ENCODE results near the gene COA1.
"Not testable (repeated sequence)": the region's sequence is repeated elsewhere in the genome, so short reads cannot be mapped to it uniquely, and the experiment has no call there.

Gene COA1

GRCh38 chr7:43731494-43731893 lies 2.2 kb upstream of the COA1 start:
- not testable (repeated sequence) for DNase-seq (ENCODE audit: low read depth in 2 of 3, low spot score in 1 of 3)

DNA sequence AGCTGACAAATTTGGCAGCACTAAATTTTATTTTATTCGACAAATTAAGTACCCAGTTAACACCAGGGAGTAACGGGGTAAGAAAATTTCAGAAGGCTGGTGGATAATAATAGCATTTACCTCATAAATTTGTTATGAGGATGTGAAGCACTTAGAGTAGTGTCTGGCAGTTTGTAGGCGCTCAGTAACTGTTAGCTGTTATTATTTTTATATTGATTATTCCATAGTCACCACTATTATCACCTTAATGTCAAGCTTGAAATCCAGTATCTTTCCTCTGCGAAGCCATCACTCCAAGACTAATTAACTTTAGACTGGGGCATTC lies 563 bp upstream of the COA1 start:
- no peak for DNase-seq (ENCODE audit: low read depth in 2 of 3, low spot score in 1 of 3)

DNA sequence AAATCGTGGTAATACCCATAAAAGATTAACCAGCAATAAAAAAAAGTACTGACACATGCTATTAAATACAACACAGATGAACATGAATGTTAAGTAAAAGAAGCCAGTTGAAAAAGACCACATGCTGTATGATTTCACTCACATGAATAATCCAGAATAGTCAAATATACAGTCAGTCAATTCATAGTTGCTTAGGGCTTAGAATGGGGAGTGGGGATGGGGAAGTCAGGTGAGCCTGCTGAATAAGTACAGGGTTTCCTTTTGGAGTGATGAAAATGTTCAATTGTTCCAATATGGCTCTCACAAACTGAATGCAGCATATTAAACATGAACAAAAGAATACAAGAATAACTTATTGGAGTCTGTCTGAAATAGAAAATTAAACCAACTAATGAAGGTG lies 1.8 kb downstream of the COA1 start:
- DNase-seq (ENCODE audit: low read depth in 2 of 3, low spot score in 1 of 3), result no peak

GRCh38 chr7:43727003-43727402 lies 2.3 kb downstream of the COA1 start:
- DNase-seq (ENCODE audit: low read depth in 2 of 3, low spot score in 1 of 3), result no peak

DNA sequence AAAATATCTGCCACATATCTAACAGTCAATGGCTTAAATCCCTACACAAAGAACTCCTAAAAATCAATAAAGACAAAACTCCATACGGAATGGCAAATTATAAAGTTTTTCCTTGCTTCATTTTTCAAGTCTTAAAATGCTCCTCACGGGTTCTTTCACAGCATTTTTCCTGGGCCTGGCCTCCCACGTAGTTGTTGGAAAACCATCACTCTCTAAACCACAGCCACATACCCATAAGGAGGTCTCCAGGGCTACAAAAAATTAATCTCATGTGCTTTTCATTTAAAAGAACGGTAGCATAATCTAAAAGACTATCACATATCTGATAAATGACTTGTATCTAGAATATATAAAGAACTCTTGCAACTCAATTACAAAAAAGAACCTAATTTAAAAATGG lies 2.9 kb downstream of the COA1 start:
- no peak for DNase-seq (ENCODE audit: low read depth in 2 of 3, low spot score in 1 of 3)

GRCh38 chr7:43725251-43725650 lies 4.1 kb downstream of the COA1 start:
- no peak for DNase-seq (ENCODE audit: low read depth in 2 of 3, low spot score in 1 of 3)

GRCh38 chr7:43723007-43723341 lies 6.3 kb downstream of the COA1 start:
- DNase-seq (ENCODE audit: low read depth in 2 of 3, low spot score in 1 of 3), result no peak

DNA sequence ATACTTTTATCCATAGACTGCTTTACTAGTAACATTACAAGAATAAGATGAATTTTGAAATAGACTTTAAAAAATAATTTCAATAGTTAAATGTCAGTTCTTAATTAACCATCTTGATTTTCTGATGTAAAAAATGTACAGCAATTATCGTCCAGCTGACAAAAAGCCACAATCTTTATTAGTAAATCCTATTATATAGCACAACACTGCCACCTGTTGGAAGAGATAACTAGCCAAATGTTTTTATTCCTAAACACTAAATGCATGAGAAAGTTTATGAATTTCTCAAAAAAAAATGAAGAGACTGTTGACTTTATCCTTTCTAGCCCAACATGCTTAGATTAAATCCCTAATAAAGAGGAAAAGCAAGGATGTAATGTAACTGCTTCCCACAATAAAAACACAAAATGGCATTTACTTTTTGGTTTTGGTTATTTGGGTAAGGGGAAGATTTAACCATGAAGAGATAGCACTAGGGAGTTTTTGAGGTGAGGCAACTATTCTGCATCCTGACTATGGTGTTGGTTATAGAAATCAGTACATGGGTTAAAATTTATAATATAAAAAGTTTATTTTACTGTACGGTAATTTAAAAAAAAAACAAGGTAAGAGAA lies 8.0 kb downstream of the COA1 start:
- no peak for DNase-seq (ENCODE audit: low read depth in 2 of 3, low spot score in 1 of 3)

GRCh38 chr7:43716598-43716997 lies 12.7 kb downstream of the COA1 start:
- DNase-seq (ENCODE audit: low read depth in 2 of 3, low spot score in 1 of 3), result no peak

GRCh38 chr7:43715966-43716365 lies 13.4 kb downstream of the COA1 start:
- not testable (repeated sequence) for DNase-seq (ENCODE audit: low read depth in 2 of 3, low spot score in 1 of 3)

GRCh38 chr7:43711503-43711902 lies 17.8 kb downstream of the COA1 start:
- no peak for DNase-seq (ENCODE audit: low read depth in 2 of 3, low spot score in 1 of 3)

DNA sequence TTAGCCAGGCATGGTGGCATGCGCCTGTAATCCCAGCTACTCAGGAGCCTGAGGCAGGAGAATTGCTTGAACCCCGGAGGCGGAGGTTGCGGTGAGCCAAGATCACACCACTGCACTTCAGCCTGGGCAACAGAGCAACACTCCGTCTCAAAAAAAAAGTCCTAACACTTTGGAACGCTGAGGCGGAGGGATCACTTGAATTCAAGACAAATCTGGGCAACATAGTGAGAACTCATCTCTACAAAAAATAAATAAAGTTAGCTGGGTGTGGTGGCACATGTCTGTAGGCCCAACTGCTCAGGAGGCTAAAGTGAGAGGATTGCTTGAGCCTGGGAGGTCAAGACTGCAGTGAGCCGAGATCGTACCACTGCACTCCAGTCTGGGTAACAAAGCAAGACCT lies 21.3 kb downstream of the COA1 start:
- DNase-seq (ENCODE audit: low read depth in 2 of 3, low spot score in 1 of 3), result not testable (repeated sequence)

GRCh38 chr7:43703573-43703972 lies 25.8 kb downstream of the COA1 start:
- DNase-seq (ENCODE audit: low read depth in 2 of 3, low spot score in 1 of 3), result no peak

DNA sequence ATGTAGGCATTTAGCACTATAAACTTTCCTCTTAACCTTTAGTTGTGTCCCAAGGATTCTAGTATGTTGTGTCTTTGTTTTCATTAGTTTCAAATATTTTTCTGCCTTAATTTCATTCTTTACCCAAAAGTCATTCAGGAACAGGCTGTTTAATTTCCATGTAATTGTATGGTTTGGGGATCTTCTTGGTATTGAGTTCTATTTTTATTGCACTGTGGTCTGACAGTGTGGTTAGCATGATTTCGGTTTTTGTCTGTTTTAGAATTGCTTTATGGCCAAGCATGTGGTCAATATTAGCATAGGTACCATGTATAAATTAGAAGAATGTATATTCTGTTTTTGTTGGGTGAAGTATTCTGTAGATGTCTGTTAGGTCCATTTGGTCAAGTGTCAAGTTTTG lies 26.3 kb downstream of the COA1 start:
- DNase-seq (ENCODE audit: low read depth in 2 of 3, low spot score in 1 of 3), result no peak

- no peak for DNase-seq (ENCODE audit: low read depth in 2 of 3, low spot score in 1 of 3)
Measured at GRCh38 chr7:43701929-43702328, 27.4 kb downstream of the COA1 start.

GRCh38 chr7:43701500-43701854 lies 27.8 kb downstream of the COA1 start:
- no peak for DNase-seq (ENCODE audit: low read depth in 2 of 3, low spot score in 1 of 3)

DNA sequence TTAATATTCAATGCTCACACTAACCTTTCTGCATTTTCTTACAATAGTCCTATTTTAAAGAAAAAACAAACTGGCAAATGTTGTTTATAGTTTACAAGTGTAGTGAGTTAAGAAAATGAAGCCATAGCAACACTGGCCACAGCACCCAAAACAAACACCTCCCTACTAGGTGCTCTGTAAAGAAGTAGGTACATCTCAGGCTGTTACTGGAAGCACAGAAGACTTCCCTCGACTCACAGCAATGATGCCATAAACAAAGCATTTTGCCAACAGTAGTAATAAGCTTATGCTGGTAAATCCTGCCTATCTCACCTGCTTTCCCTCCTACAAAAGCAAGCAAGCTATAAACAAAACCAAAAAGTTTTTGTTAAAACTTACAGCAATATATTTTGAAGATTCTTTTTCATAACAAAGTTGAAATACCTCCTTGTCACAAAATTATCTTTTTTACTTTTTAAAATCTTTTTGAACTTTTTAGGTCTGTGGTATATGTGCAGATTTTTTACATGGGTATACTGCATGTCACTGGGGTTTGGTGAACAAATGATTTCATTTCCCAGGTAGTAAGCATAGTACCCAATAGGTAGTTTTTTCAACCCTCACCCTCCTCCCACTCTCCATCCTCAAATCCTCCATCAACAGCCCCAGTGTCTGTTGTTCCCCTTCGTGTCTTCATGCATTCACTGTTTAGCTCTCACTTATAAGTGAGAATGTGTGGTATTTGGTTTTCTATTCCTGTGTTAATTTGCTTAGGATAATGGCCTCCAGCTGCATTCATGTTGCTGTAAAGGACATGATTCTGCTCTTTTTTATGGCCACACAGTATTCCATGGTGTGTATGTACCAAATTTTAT lies 28.4 kb downstream of the COA1 start:
- no peak for DNase-seq (ENCODE audit: low read depth in 2 of 3, low spot score in 1 of 3)

- no peak for DNase-seq (ENCODE audit: low read depth in 2 of 3, low spot score in 1 of 3)
Measured at GRCh38 chr7:43700059-43700501, 29.2 kb downstream of the COA1 start.

- no peak for DNase-seq (ENCODE audit: low read depth in 2 of 3, low spot score in 1 of 3)
Measured at GRCh38 chr7:43698460-43699255, 30.7 kb downstream of the COA1 start.

DNA sequence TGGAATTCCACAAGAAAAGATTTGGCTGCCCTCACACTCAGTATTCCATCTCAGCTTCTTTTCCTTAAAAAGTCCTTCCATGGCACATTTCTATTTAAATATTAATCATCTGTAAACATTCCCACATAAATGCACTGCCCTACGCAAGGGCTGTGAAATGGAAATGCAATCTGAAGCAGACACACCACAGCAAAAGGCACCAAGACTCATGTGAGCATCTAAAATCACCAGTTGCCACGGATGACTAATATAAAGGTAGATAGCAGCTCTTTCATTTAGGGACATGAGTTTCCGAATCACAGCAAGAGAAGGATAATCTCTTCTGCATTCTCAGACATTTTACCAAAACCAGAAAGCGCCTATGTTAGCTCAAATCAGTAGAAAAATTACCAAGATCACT lies 31.6 kb downstream of the COA1 start:
- no peak for DNase-seq (ENCODE audit: low read depth in 2 of 3, low spot score in 1 of 3)

DNA sequence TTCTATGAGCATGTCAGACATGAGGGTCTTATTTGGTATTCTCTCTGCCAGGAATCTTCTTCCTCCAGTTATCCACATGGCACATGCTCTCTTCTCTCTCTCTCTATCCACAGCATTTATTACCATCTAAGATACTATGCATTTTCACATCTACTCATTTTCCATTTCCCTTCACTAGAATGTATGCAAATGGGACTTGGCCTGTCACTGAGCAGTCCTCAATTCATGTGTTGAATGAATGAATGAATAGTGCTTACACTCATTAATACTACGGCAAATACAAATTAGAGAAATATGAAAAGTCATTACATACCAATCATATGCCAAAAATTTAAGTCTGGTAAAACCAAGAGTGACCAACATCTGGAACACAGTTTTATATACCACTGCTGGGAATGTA lies 34.0 kb downstream of the COA1 start:
- DNase-seq (ENCODE audit: low read depth in 2 of 3, low spot score in 1 of 3), result no peak

- no peak for DNase-seq (ENCODE audit: low read depth in 2 of 3, low spot score in 1 of 3)
Measured at GRCh38 chr7:43694399-43694748, 34.9 kb downstream of the COA1 start.

Measured in stimulated activated CD4-positive, alpha-beta T cell treated with anti-CD3 and anti-CD28 coated beads, Interleukin-12 subunit alpha, Interleukin-12 subunit beta, amount 100 ng/mL, for 48 hours (primary cell).